B cell (primary cell): ENCODE results near the gene ATXN2. TPM values are rescaled to one million over a fixed set of nuclear protein-coding genes. Genes with fewer than 3 reads are reported as not detected.

Experiments used
- ATAC-seq: fragments of 200-7000 bp; cut with Tn5 transposase; one replicate; pipeline ENCODE4 v1.10.0; 2021; ENCODE audit warnings: low read depth, mild to moderate bottlenecking, moderate number of reproducible peaks, moderate library complexity
- CTCF ChIA-PET: fragments of 350-600 bp; sonication (Branson Sonifier 250); formaldehyde crosslinking; loops from one replicate; lab custom pipeline; 2021; ENCODE audit warnings: antibody characterized with exemption, inconsistent platforms; lab: Charles Lee
- POLR2A ChIA-PET: fragments of 350-600 bp; sonication (Branson Sonifier 250); formaldehyde crosslinking; loops from one replicate; lab custom pipeline; 2021; ENCODE audit warnings: antibody characterized with exemption; lab: Charles Lee
- DNase-seq: peaks from one replicate; pipeline ENCODE4 v3.0.0; 2013
- H2AFZ ChIP-seq: 2 replicates; pipeline ENCODE4 v1.6.1; 2012; ENCODE audit warnings: mild to moderate bottlenecking, low read depth, low read length; ENCODE audit not compliant: insufficient read depth, poor library complexity, severe bottlenecking
- H3K27ac ChIP-seq, 2 donors: 1 replicate in 1 of 2; 2 replicates in 1 of 2; pipeline ENCODE4 v1.5.1; 2012 to 2013; ENCODE audit warnings: low read length in 2 of 2, mild to moderate bottlenecking in 2 of 2, moderate library complexity in 1 of 2
- H3K27me3 ChIP-seq, 4 experiments: fragments of 200-600 bp in 1 of 4; sonication (generic) in 1 of 4; replicated peaks in 1 of 4; 1 replicate in 2 of 4; 2 replicates in 2 of 4; pipeline versions ENCODE4 v1.6.1 to v1.7.0; 2013 to 2016; ENCODE audit warnings: low read length in 3 of 4, mild to moderate bottlenecking in 2 of 4, mixed read lengths in 1 of 4, moderate library complexity in 1 of 4; ENCODE audit not compliant: insufficient read depth in 4 of 4, control insufficient read depth in 3 of 4; ENCODE audit errors: control extremely low read depth in 1 of 4
- H3K36me3 ChIP-seq, 2 experiments: replicated peaks in 1 of 2; 1 replicate in 1 of 2; 2 replicates in 1 of 2; pipeline versions ENCODE4 v1.6.1 to v1.7.1; 2013; ENCODE audit warnings: low read length in 1 of 2; ENCODE audit not compliant: insufficient read depth in 2 of 2, control insufficient read depth in 1 of 2; ENCODE audit errors: control extremely low read depth in 1 of 2, extremely low read depth in 1 of 2
- H3K4me1 ChIP-seq, 2 donors: fragments of 200-600 bp in 1 of 2; sonication (generic) in 1 of 2; 1 replicate in 1 of 2; 2 replicates in 1 of 2; pipeline versions ENCODE4 v1.5.1 to v1.6.1; 2013 to 2017; ENCODE audit warnings: low read length in 2 of 2; ENCODE audit not compliant: control insufficient read depth in 2 of 2, insufficient read depth in 2 of 2
- H3K4me2 ChIP-seq: replicated peaks from 2 replicates; pipeline ENCODE3; 2012; ENCODE audit warnings: mild to moderate bottlenecking, low read depth, low read length; ENCODE audit not compliant: poor library complexity, severe bottlenecking
- H3K4me3 ChIP-seq, 5 experiments: fragments of 200-600 bp in 1 of 5; sonication (generic) in 1 of 5; 1 replicate in 3 of 5; 2 replicates in 2 of 5; pipeline versions ENCODE4 v1.5.1 to v1.7.0; 2011 to 2016; ENCODE audit warnings: low read length in 4 of 5, mild to moderate bottlenecking in 4 of 5, low read depth in 2 of 5, control low read depth in 1 of 5, moderate library complexity in 1 of 5; ENCODE audit not compliant: insufficient read depth in 1 of 5; ENCODE audit errors: control extremely low read depth in 1 of 5, extremely low read depth in 1 of 5
- H3K79me2 ChIP-seq: fragments of 200-600 bp; sonication (generic); one replicate; pipeline ENCODE4 v1.6.0; 2016; ENCODE audit warnings: low read length; ENCODE audit not compliant: control insufficient read depth, insufficient read depth
- H3K9ac ChIP-seq: fragments of 200-600 bp; sonication (generic); 2 replicates; pipeline ENCODE4 v1.6.1; 2017; ENCODE audit warnings: mild to moderate bottlenecking, low read length, moderate library complexity
- H3K9me3 ChIP-seq, 3 donors: one replicate each; pipeline versions ENCODE4 v1.6.1 to v1.7.1; 2013; ENCODE audit warnings: low read length in 2 of 3; ENCODE audit not compliant: control insufficient read depth in 2 of 3, insufficient read depth in 1 of 3; ENCODE audit errors: control extremely low read depth in 1 of 3
- H4K20me1 ChIP-seq: 2 replicates; pipeline ENCODE4 v1.6.0; 2012; ENCODE audit warnings: mild to moderate bottlenecking, low read length; ENCODE audit not compliant: insufficient read depth, control insufficient read depth, poor library complexity, severe bottlenecking
- H3K27ac Mint-ChIP-seq: one replicate; pipeline ENCODE4 v1.8.0; 2021; ENCODE audit warnings: mixed read lengths
- H3K27me3 Mint-ChIP-seq: one replicate; pipeline ENCODE4 v1.8.0; 2021; ENCODE audit warnings: mixed read lengths
- H3K4me1 Mint-ChIP-seq: one replicate; pipeline ENCODE4 v1.8.0; 2021; ENCODE audit warnings: mixed read lengths
- H3K4me3 Mint-ChIP-seq: one replicate; pipeline ENCODE4 v1.8.0; 2021; ENCODE audit warnings: mixed read lengths
- H3K9me3 Mint-ChIP-seq: one replicate; pipeline ENCODE4 v1.8.0; 2022; ENCODE audit warnings: mixed read lengths; ENCODE audit not compliant: insufficient read depth
- CTCF ChIP-seq: fragments of 200-600 bp; IDR thresholded peaks from one replicate; pipeline ENCODE4 v1.8.0; 2022; ENCODE audit warnings: antibody characterized with exemption, mild to moderate bottlenecking
- EZH2 ChIP-seq: IDR thresholded peaks from 2 replicates; pipeline ENCODE4 v1.6.1; 2012; ENCODE audit warnings: borderline replicate concordance, low read depth, mild to moderate bottlenecking, moderate library complexity, low read length; ENCODE audit not compliant: insufficient read depth, poor library complexity, severe bottlenecking
- WGBS: methylation state at CpG from one replicate; pipeline ENCODE4 v1.1.5; 2013; ENCODE audit warnings: missing lambda C conversion rate; ENCODE audit not compliant: insufficient coverage; 5-methylcytosine and 5-hydroxymethylcytosine counted together
- intact Hi-C: fragments of 100-400 bp; cut with micrococcal nuclease; formaldehyde crosslinking; loops from one replicate; pipeline ENCODE4 v1.10.0; 2022
- polyA plus RNA-seq: library from polyadenylated mRNA; depleted of rRNA; stranded (reverse); fragments of >200 nt; gene quantifications from 2 replicates; pipeline ENCODE4 v1.2.3, GENCODE V29; 2012
- total RNA-seq, 2 donors: library from RNA; stranded (reverse); fragments of 120-200 nt in 1 of 2; gene quantifications; 1 replicate in 1 of 2; 2 replicates in 1 of 2; pipeline versions ENCODE4 v1.2.3 to v1.2.4, GENCODE V29; 2013 to 2022

ATXN2 gene
- total and polyA plus RNA-seq, 2 donors (not counting 1 experiment from before 2014, with no cell fraction given): 28.2 to 83.8 TPM

- Mint-ChIP-seq H3K27me3 (no peaks in the 10 kb centered on the region), H3K4me1 (peaks cover 83% of the 10 kb centered on the region), H3K4me3 (peak overlapping the region; percentile 72), H3K27ac (peak overlapping the region; percentile 99), H3K9me3 (no peaks in the 10 kb centered on the region)
- ChIA-PET CTCF (interaction anchor here (1.9 to 42.0 kb wide), 2 partner anchors 13 to 35 kb away, joined by 23 to 1472 read pairs; partner anchors contain the start of gene SH2B3), POLR2A (interaction anchor here (0.9 to 1.5 kb wide), 2 partner anchors 34 to 35 kb away, joined by 3 to 6 read pairs; no protein-coding TSS in a partner anchor)
- Histone ChIP-seq H3K36me3 (peaks cover 0 to 22% of the 10 kb centered on the region in 2 experiments), H3K79me2 (peaks cover 100% of the 10 kb centered on the region), H3K4me2 (peak overlapping the region; percentile 83), H3K4me1 (peaks cover 61 to 93% of the 10 kb centered on the region in 2 donors), H3K27ac (peak overlapping the region; percentile 38 to 96), H3K4me3 (no peak overlapping the region), H4K20me1 (peaks cover 61% of the 10 kb centered on the region), H2AFZ (no peak overlapping the region), H3K27me3 (no peaks in the 10 kb centered on the region), H3K9me3 (no peaks in the 10 kb centered on the region), H3K9ac (no peak overlapping the region)
- intact Hi-C loops: loop anchor here (10.0 kb wide), 1 partner anchor 1766 kb away; no protein-coding TSS in a partner anchor
- DNase-seq: peak; percentile 71
- TF ChIP-seq CTCF: no peak
- no peak for TF ChIP-seq EZH2
- WGBS: under 1% methylated on average over 8 of the region's 9 CpGs
- ATAC-seq: peak; percentile 2
These were observed 160.6 kb downstream of the ATXN2 start for GRCh38 chr12:111438481-111438880.

GRCh38 chr12:111437816-111438454 lies 161.2 kb downstream of the ATXN2 start:
- Histone ChIP-seq H3K27me3 (no peaks in the 10 kb centered on the region), H3K9ac (no peak overlapping the region), H3K9me3 (no peaks in the 10 kb centered on the region), H3K4me3 (no peak overlapping the region), H3K4me1 (peaks cover 59 to 93% of the 10 kb centered on the region in 2 donors), H3K4me2 (peak overlapping the region; percentile 83), H2AFZ (no peak overlapping the region), H3K36me3 (peaks cover 0 to 22% of the 10 kb centered on the region in 2 experiments), H4K20me1 (peaks cover 56% of the 10 kb centered on the region), H3K27ac (peak overlapping the region; percentile 38 to 96), H3K79me2 (peaks cover 98% of the 10 kb centered on the region)
- intact Hi-C loops: loop anchor here (10.0 kb wide), 1 partner anchor 1767 kb away; no protein-coding TSS in a partner anchor
- Mint-ChIP-seq H3K9me3 (no peaks in the 10 kb centered on the region), H3K27me3 (no peaks in the 10 kb centered on the region), H3K27ac (peak overlapping the region; percentile 99), H3K4me3 (peak overlapping the region; percentile 72), H3K4me1 (peaks cover 82% of the 10 kb centered on the region)
- CTCF ChIA-PET: interaction anchor here (1.9 to 42.0 kb wide), 2 partner anchors 14 to 35 kb away, joined by 23 to 1472 read pairs; partner anchors contain the start of gene SH2B3
- no peak for TF ChIP-seq EZH2
- no peak for TF ChIP-seq CTCF
- peak; percentile 66 for DNase-seq
- POLR2A ChIA-PET: interaction anchor here (0.9 to 1.5 kb wide), 2 partner anchors 33 to 35 kb away, joined by 3 to 6 read pairs; no protein-coding TSS in a partner anchor
- no peak for ATAC-seq
- 22% methylated on average over 6 of the region's 8 CpGs for WGBS
